Muscle of back (tissue), 11 donors: ENCODE data around the gene GFRA4. TPM values are rescaled to one million over a fixed set of nuclear protein-coding genes. Genes with fewer than 3 reads are reported as not detected.
A peak's percentile ranks its signal among the peaks of the same experiment; 100 is the strongest.

Source experiments
- DNase-seq, 3 donors: peaks; one replicate each; pipeline versions ENCODE4 v3.0.0 to v3.0.0-alpha.2; 2013
- polyA plus RNA-seq, 10 donors: library from polyadenylated mRNA; unstranded; fragments of 120-200 nt; gene quantifications; one replicate each; pipeline ENCODE4 v1.2.1, GENCODE V29; 2013; ENCODE audit not compliant: insufficient read length in 10 of 10

Gene GFRA4
- polyA plus RNA-seq, 10 donors = not detected

DNA sequence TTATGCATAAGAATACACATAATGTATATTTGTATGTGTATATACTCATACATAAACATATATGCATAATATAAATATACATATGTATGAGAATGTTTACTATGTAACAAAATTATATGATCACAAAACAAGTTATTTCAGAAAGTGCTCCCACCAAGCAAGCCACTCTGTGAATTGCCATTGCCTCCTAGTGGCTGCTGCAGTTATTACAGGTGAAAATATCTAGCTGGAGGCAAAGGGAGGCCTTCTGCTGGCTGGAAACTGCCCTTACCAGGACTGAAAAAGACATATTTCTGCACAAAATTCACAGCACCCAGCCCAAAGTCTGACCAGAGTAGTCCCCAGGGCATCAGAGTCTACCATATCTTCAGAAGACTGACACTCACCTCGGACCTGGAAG lies 33.0 kb upstream of the GFRA4 start:
- DNase-seq = no peak

DNA sequence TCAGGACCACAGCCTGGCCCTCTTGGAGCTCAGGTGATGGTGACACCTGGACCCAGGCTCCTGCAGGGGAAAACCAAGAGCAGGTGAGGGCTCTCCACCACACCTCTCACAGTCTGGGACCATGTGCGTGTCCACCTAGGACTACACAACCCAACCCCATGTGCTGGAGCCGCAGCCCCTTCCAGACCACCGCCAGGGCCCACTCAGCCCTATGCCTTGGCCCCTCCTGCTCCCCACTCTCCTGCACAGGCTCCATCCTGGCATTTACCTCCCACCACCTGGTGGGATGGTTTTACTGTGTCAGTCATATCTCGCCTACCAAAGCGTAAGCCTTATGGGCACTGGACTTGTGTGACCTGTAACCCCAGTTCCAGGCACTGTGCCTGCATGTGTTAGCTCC lies 31.7 kb upstream of the GFRA4 start:
- DNase-seq = no peak

DNA sequence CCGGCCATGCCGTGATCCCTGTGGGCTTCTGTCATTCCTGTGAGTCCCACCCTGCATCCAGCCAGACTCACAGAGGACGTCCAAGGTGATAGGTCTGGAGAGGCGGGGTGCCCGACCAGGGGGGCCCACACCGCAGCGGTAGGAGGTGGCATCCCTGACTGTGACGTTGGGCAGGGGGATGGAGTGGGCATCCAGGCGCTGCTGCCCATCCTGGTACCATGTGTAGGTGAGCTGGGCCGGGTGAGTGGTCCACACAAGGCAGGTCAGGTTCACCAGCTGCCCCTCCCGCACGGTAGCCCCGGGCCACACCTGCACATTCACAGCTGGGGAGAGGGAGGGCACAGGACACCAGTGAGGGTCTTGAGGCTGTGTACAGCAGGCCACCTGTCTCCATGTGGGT lies 30.2 kb upstream of the GFRA4 start:
- DNase-seq = no peak

DNA sequence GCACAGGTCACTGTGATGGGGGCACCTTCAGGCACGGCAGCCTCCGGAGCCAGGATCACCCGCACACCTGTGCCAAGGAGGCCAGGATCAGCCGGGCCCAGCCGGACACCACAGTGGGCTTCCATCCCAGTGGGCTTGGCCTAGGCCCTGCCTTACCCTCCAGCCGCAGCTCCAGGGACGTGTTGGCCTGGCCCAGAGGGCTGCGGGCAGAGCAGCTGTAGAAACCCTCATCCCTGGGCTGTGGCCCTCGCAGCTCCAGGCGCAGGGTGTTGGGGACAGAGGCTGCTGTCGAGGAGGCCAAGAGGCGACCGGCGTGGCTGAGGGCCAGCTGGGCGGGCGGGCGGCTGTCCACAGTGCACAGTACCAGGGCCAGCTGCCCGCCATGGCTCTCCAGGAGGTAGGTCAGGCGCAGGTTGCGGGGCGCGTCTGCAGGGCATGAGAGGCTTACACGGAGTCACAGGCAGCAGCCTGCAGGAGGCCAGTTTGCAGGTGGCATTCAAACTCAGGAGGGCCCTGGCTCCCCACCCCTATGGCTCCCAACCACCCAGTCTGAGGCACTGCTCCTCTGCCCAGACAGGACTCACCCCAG lies 29.6 kb upstream of the GFRA4 start:
- no peak for DNase-seq

DNA sequence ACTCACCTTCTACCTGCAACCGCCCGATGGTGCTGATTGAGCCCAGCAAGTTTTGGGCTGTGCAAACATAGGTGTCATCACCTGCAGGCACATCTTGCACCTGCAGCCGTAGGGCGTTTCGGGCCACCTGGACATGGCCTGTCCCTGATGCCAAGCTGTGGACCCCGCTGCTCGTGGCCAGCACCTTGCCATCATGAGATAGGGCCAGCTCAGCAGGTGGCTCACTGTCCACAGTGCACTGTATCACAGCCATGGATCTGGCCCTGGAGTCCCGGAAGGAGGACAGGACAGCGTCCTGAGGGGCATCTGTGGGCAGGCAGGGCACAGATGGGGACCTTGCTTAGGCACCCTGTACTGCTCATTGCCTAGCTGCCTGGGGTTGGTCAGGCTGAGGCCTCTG lies 28.7 kb upstream of the GFRA4 start:
- no peak for DNase-seq

DNA sequence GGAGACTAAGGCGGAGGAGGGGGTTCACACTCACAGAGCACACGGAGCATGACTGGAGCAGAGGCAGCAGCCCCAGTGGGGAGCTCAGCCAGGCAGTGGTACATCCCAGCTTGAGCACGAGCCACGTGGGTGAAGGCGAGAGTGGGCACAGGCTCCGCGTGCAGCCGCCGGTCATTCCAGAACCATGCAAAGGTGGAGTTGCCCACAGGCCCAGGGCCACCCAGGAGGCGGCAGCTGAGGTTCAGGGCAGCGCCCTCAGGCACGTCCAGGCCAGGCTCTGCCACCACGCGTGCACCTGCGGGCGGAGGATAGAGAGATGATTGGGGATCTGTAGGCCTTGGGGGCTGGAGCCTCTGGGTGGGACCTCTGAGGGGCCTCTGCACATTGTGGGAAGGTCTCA lies 28.1 kb upstream of the GFRA4 start:
- DNase-seq = no peak

DNA sequence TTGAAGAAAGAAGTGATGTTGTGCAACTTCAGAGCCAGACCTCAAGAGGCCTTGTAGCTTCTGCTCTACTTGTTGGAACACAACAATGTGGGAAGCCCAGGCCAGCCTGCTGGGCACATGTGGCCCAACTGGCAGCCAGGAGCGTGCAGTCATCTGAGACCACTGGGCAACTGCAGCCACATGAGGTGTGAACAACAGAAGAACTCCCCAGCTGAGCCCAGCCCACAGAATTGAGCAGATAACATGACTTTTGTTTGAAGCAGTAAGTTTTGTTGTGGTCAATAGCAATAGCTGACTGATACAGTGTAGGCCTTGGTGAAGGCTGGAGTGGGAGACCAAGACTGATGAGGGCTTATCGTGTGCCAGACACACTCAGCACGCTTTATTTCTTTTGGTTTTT lies 27.2 kb upstream of the GFRA4 start:
- DNase-seq = no peak

DNA sequence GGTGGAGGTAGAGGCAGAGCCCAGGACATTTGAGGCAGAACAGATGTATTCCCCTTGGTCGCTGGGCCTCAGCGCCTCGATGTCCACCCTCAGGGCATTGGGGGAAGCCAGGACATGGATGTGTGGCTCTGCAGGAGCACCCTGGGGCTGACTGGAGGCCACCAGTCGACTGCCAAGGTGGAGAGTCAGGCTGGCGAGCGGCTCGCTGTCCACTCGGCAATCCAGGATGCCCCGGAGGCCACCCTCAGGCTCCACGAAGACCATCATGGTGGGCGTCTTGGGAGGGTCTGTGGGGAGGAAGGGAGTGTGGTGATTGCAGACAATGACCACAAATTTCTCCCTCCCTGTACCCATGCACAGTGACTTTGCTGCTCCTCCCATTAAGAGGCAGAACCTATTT lies 26.8 kb upstream of the GFRA4 start:
- no peak for DNase-seq

DNA sequence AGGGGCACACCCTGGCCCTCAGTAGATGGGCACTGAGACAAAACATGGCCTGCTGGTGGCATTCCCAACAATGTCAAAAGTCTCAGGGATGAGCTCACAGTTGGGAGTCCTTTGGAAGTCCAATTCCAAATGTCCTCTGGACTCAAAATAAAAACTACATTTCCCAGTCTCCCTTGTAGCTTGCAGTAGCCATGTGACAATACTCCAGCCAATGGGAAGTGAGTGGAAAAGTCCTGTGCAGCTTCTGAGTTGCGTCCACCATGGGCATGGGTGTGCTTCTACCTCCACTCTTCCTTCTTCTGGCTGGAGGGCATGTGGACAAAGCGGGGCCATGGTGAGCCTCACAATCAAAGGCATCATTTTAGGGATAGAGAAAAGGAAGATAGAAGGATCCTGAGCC lies 24.5 kb upstream of the GFRA4 start:
- peak in 2 of 3 donors; percentile 69 to 85 for DNase-seq

DNA sequence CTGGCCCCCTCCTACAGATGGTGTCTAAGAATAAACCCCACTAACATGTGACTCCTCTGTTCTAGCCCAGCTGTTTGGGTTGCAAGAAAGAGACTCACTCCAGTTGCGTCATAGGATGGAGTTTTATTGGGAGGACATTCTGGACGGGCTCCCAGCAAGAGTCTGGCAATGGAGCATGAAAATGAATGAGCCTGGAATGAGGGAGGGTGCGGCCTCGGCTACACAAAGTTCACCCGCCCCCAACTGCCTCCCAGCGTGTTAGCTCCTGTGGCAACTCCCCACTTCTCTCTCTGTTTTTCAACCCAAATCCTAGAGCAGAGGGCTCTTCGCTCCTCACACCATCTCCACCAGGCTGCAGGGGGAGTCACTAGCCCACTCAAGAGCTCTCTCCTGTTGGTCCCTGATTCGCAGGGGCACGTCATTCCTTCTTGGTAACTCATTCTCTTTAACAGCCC lies 23.7 kb upstream of the GFRA4 start:
- peak; percentile 95 to 98 (median 95) for DNase-seq

DNA sequence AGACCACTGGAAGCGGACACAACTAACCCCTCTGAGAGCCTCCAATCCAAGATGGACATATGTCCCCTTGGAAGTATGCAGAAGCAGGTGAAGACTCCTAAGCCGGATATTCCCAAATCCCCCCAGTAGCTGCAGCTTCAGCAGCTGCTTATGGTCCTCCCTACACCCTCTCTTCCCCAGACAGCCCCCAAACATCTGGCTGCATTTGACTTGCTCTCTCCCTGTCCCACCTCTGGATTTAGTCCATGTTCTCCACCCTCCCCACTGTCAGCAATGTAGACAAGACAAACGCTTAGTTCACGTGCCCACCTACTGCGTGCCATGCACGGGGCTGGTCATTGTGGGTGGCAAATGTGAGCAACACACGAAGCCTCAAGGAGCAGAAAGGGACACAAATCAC lies 23.2 kb upstream of the GFRA4 start:
- DNase-seq = no peak

DNA sequence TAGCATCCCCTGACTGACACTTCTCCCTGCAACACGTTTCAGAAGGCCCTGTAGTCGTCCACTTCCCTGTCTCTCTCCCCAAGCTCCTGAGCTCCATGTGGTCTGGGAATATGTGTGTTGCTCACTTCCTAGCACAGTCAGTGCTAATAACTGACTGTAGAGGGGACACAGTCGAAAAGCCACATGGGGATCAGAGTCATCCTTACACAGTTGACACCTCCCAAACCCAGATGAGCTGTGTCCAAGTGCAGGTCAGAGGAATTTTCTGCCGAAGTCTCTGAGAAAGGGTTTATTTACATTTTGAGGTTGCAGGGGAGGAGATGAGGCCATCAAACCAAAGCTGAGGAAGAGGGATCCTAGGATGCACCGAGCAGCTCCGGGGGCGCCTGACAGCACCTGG lies 22.1 kb upstream of the GFRA4 start:
- DNase-seq = no peak

DNA sequence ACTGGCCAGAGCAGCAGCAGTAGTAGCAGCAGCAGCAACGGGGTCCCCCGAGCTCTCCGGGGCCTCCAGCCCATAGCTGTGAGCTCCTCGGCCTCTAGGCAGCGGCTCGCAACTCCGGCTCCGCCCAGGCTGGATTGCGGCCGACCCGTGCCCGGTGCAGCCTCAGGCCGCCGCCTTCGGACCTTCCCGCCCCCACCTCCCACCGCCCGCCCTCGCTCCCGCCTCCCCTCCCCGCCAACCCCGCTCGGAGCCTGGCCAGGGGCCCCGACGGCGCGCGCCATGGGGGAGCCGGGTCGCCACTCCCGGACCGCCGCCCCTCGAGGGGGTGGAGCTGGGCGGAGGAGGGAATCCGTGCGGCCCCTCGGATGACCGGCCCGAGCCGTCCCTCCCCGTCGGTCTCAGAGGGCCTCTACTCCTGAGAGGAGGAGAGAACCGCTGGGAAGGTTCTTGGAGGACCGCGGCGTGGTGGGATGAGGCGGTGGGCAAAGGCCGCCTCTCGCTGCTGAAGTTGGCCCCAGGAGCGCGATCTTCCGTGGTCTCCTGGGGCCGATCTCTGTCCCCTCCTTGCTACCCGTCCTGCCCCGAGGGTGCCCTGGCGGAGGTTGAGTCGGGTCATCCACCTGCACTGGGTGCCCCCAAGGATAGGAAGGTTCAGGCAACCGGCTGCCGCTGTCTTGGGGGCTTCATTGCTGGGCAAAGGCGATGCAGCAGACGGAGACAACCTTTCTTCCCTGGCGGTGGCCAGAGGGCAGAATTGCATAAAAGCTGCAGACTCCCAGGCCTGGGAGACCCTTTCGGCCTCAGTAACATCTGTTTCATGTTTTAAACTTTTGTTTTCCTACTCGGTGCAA lies 19.0 kb upstream of the GFRA4 start, which contains the start of gene ADAM33:
Gene ADAM33, minus strand, starts transcription at position 80 of the 851 bp plus-strand sequence. Its CDS starts 6 bp downstream, at position 74.
- peak in 2 of 3 donors; percentile 62 to 78 for DNase-seq

DNA sequence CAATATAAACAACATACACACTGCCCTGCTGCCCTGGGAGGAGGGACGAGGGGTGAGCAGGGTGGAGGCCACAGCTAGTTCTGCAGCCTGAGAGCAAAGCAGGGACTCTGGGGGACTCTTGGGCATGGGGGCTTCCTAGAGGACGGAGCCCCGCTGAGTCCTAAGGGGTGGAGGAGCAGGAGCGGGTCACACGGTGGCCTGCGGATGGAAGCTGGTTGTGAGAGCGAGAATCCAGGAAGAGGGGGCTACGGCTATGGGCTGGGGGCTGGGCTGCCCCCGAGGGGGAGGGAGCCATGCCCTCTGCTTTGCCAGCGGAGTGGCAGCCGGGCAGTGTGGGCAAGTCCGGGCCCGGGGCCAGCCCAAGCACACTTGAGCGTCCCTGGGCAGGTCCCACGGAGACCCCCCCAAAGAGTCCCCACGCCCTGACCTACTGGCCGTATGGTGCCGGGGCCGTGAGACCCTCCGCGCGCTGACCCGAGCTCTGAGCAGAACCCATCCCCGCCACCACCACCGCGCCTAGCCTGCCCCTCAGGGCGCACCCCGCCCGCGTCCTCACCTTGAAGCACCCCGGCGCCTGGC lies 18.2 kb upstream of the GFRA4 start:
- peak in 1 of 3 donors; percentile 56 for DNase-seq

DNA sequence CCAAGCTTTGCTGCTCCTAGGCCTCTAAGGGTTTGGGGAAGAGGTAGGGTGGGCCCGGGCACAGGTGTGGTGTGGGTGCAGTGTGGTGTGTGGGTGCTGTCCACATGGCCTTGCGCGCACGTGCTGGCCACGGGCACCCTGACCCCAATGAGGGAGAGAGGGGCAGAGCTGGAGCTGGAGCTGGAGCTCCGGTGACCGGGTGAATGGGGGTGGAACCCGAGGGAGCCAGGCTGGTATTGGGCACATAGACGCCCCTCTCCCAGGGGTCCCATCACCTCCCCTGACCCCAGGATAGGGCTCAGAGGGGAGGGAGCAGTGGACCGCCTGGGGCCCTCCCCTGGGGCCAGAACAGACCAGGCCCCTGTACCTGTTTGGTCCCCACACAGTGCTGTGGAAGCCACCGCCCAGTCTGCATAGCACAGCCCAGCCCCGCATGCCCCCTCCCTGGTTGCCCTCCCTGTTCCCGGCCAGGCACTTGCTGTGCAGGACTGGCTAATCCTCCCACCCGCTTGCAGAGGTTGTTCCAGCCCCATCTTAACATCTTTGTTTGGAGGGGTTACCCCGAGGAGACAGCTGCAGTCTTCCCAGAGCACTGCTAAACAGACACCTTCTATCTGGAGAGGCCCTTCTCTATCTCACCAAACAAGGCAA lies 17.6 kb upstream of the GFRA4 start:
- DNase-seq = no peak

DNA sequence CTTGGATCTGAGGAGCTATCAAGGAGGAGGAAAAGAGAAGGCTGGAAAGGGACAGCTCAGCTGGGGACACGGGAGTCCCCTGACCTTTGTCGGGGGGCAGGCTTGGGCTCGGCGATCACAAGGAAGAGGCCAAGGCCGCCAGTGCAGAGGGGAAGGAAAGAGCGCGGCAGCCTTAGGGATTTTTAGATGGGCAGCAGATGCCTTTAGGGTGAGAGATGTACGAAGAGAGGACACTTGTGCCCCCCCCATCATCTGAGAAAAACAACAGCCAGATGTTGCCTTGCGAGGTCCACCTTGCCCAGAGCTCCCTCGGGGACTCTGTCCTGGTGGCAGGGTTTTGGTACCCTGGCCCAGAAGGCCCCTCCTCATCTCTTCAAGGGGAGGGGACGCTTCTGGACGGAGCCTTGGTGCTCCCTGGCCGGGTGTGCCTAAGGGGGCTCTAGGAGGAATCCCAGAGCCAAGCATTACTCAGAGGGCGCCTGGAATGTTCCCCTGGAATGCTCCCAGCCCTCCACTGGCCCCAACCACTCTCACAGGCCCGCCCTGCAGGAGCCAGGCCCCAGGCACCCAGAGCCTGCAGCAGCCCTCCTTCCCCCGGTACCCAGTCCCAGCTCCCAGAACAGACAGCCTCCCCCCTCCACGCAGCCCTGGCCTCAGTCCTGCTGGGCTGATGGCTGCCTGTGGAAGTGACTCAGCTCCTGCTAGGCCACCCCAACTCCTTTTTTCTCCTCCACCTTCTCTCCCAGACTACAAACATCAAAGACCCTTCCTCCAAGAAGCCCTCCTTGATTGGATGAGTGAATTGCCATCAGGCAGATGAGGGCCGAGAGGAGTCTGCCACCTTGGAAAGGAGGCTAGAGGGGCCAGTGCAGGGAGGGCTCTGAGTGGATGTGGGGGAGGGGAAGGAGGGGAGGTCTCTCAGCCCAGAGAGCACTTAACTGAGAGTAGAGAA lies 16.8 kb upstream of the GFRA4 start:
- peak in 2 of 3 donors; percentile 40 to 78 for DNase-seq

DNA sequence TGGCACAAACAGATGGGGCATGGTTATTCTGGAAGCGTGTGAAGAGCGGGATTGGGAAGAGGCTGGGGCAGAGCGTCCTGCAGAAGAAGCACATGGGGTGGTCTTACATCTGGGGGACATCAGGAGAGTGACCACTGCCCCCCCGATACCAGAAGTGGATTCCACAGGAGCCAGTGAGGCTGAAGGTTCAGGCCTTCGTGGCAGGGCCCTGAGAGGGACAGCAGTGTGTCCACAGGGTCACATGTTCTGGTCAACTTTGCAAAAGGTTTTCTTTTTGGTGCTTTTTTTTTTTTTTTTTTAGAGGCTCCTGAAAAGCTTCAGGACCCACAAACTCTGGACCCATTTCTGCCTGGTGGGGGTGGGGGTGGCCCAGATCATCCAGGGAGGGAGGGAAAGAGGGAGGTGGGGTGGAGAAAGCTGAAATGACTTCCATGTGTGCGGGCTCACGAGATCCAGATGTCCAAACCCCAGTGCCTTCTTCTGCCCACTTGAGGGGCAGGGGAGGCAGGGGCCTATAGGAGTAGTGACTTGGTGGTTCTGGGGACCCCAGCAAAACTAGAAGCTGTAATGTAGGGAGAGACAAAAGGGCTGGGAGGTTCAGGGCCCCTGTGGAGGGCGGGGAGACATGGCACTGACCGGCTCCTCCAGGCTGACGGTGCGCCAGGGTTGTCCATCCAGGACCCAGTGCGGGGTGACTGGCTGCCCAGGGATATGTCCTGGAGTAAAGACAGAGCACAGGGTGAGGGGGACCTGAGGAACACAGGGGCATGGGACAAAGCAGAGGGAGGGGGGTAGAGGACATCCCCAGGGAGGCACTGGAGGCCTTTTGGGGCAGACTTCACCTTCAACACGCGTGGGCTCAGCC lies 15.9 kb upstream of the GFRA4 start:
- peak in 2 of 3 donors; percentile 35 to 60 for DNase-seq

DNA sequence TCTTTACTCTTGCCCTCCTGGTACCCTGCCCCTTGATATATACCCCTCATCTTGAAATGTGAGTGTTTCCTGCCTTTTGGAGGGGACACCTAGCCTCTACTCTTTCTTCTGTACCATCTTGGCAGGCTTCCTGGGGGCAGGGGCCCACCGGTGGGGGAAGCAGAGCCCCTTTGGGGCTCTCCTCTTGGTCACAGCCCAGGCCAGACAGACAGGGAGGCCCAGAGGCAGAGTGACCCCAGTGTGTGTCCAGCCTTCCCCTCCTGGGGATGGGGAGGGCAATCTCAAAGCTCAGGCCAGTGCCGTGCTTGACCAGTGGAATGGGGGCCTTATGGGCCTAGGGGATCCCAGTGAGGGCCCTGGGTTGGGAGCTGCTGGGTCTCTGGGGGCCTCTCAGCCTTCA lies 15.0 kb upstream of the GFRA4 start:
- DNase-seq = no peak

DNA sequence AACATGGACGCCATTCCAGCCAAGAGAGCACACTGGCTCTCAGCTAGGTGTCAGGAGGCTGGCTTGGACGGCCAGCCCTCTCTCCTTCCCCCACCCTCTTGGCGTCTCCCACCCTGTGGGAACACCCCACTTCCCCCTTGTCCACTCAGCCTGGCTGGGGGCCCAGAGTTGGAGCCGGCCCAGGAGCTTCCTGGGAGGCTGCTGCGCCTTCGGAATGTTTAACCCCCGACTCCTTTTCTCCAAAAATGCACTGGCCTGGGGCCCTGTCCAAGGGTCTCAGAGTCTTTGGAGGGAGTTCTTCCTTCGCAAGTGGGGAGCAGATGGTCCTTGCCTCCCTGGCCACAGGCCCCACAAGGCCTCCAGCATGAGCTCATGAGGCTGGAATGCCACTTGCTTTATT lies 14.5 kb upstream of the GFRA4 start:
- peak in 2 of 3 donors; percentile 76 to 91 for DNase-seq
